Neural progenitor cell (in vitro differentiated cells): Measurements from ENCODE around the gene ARID2.

ENCODE experiments used
- EZH2 ChIP-seq: fragments of 200-600 bp; sonication (generic); IDR thresholded peaks from 2 replicates; pipeline ENCODE4 v1.6.1; 2017; ENCODE audit warnings: antibody characterized with exemption, mild to moderate bottlenecking, moderate library complexity
- TF ChIP-seq, protein P1 (sequence below): fragments of 200-600 bp; sonication (generic); IDR thresholded peaks from 2 replicates; pipeline ENCODE4 v1.5.1; 2017; ENCODE audit warnings: antibody characterized with exemption, mild to moderate bottlenecking

DNA sequence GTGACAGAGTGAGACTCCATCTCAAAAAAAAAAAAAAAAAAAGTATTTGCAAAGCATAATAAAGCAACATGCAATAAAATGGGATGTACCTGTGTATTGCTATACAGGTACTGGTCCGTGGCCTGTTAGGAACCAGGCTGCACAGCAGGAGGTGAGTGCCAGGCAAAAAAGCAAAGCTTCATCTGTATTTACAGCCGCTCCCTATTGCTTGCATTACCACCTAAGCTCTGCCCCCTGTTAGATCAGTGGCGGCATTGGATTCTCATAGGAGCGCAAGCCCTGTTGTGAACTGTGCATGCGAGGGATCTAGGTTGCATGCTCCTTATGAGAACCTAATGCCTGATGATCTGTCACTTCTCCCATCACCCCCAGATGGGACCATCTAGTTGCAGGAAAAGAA, 147.6 kb downstream of the ARID2 start:
- TF ChIP-seq, protein P1, sequence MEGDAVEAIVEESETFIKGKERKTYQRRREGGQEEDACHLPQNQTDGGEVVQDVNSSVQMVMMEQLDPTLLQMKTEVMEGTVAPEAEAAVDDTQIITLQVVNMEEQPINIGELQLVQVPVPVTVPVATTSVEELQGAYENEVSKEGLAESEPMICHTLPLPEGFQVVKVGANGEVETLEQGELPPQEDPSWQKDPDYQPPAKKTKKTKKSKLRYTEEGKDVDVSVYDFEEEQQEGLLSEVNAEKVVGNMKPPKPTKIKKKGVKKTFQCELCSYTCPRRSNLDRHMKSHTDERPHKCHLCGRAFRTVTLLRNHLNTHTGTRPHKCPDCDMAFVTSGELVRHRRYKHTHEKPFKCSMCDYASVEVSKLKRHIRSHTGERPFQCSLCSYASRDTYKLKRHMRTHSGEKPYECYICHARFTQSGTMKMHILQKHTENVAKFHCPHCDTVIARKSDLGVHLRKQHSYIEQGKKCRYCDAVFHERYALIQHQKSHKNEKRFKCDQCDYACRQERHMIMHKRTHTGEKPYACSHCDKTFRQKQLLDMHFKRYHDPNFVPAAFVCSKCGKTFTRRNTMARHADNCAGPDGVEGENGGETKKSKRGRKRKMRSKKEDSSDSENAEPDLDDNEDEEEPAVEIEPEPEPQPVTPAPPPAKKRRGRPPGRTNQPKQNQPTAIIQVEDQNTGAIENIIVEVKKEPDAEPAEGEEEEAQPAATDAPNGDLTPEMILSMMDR, result no peak
- no peak for TF ChIP-seq EZH2
